Fibroblast of lung (primary cell): ENCODE data around the gene TMEM109. TPM values are rescaled to one million over a fixed set of nuclear protein-coding genes. Genes with fewer than 3 reads are reported as not detected.

Experiments used
- DNase-seq, 2 donors: peaks; one replicate each; pipeline versions ENCODE4 v3.0.0 to v3.0.0-alpha.2; 2010; ENCODE audit warnings: low read depth in 2 of 2
- H2AFZ ChIP-seq: 2 replicates; pipeline ENCODE4 v1.5.1; 2012; ENCODE audit warnings: low read length, control low read depth, inconsistent platforms
- H3K27ac ChIP-seq: 2 replicates; pipeline ENCODE4 v1.5.1; 2011; ENCODE audit warnings: low read length, control low read depth; ENCODE audit not compliant: insufficient read depth
- H3K27me3 ChIP-seq: 2 replicates; pipeline ENCODE4 v1.5.1; 2011; ENCODE audit warnings: mild to moderate bottlenecking, low read length; ENCODE audit not compliant: control insufficient read depth, insufficient read depth
- H3K36me3 ChIP-seq: 2 replicates; pipeline ENCODE4 v1.5.1; 2011; ENCODE audit warnings: low read length; ENCODE audit not compliant: control insufficient read depth, insufficient read depth
- H3K4me1 ChIP-seq: 2 replicates; pipeline ENCODE4 v1.5.1; 2011; ENCODE audit warnings: low read length; ENCODE audit not compliant: control insufficient read depth, insufficient read depth; ENCODE audit errors: extremely low read depth
- H3K4me2 ChIP-seq: 2 replicates; pipeline ENCODE4 v1.5.1; 2011; ENCODE audit warnings: low read length, control low read depth; ENCODE audit not compliant: insufficient read depth; ENCODE audit errors: extremely low read depth
- H3K4me3 ChIP-seq, 4 experiments: fragments of 200-600 bp in 1 of 4; sonication (generic) in 1 of 4; replicated peaks in 1 of 4; 2 replicates each; pipeline ENCODE4 v1.5.1; 2011 to 2016; ENCODE audit warnings: low read length in 4 of 4, low read depth in 3 of 4, mild to moderate bottlenecking in 3 of 4, control low read depth in 2 of 4, inconsistent platforms in 1 of 4, mixed read lengths in 1 of 4; ENCODE audit not compliant: insufficient read depth in 1 of 4; ENCODE audit errors: control extremely low read depth in 1 of 4
- H3K79me2 ChIP-seq: 2 replicates; pipeline ENCODE4 v1.5.1; 2012; ENCODE audit warnings: mild to moderate bottlenecking, low read length, inconsistent platforms; ENCODE audit not compliant: control insufficient read depth, insufficient read depth
- H3K9ac ChIP-seq: 2 replicates; pipeline ENCODE4 v1.5.1; 2011; ENCODE audit warnings: mild to moderate bottlenecking, low read length, control low read depth; ENCODE audit not compliant: insufficient read depth
- H3K9me3 ChIP-seq: 2 replicates; pipeline ENCODE4 v1.5.1; 2012; ENCODE audit warnings: low read depth, low read length; ENCODE audit not compliant: control insufficient read depth, insufficient read depth
- H4K20me1 ChIP-seq: 2 replicates; pipeline ENCODE4 v1.5.1; 2011; ENCODE audit warnings: low read length; ENCODE audit not compliant: control insufficient read depth, insufficient read depth; ENCODE audit errors: extremely low read depth
- CTCF ChIP-seq, 2 donors: IDR thresholded peaks in 1 of 2; conservative IDR thresholded peaks in 1 of 2; 1 replicate in 1 of 2; 2 replicates in 1 of 2; pipeline ENCODE4 v1.5.1; 2011 to 2012; ENCODE audit warnings: low read length in 2 of 2, control low read depth in 1 of 2, inconsistent platforms in 1 of 2, low read depth in 1 of 2, mild to moderate bottlenecking in 1 of 2
- EZH2 ChIP-seq: IDR thresholded peaks from 2 replicates; pipeline ENCODE4 v1.5.1; 2012; ENCODE audit warnings: low read length, control low read depth, mild to moderate bottlenecking; ENCODE audit errors: missing control alignments
- polyA plus RNA-seq, 2 donors: library from polyadenylated mRNA; depleted of rRNA in 1 of 2; stranded (reverse) in 1 of 2; unstranded in 1 of 2; fragments of >200 nt; gene quantifications; 2 replicates each; pipeline ENCODE4 v1.2.1, GENCODE V29; 2011 to 2012; ENCODE audit warnings: missing spikeins in 1 of 2
- total RNA-seq: library from RNA; depleted of rRNA; stranded (reverse); fragments of >200 nt; gene quantifications from 2 replicates; pipeline ENCODE4 v1.2.1, GENCODE V29; 2014

Gene TMEM109
- total and polyA plus RNA-seq, 2 donors (not counting 1 experiment from before 2014, with no cell fraction given), result 21.5 to 34.9 TPM

- Histone ChIP-seq H2AFZ (no peak overlapping the region), H3K27me3 (no peaks in the 10 kb centered on the region), H3K27ac (no peak overlapping the region), H3K36me3 (no peaks in the 10 kb centered on the region), H3K4me1 (no peaks in the 10 kb centered on the region), H3K4me2 (no peak overlapping the region), H3K4me3 (no peak overlapping the region), H4K20me1 (no peaks in the 10 kb centered on the region), H3K9me3 (no peaks in the 10 kb centered on the region), H3K9ac (no peak overlapping the region), H3K79me2 (no peaks in the 10 kb centered on the region)
- TF ChIP-seq CTCF (conservative IDR thresholded peaks at IDR 0.05 in 1 of 2, IDR thresholded peaks at IDR 0.05 in 1 of 2; ENCODE audit: low read depth in 1 of 2, low read length in 2 of 2) (no peak), EZH2 (no peak)
- no peak for DNase-seq
Measured at GRCh38 chr11:60879104-60879503, 34.9 kb upstream of the TMEM109 start.

- DNase-seq, result no peak
- H3K27ac ChIP-seq, result no peak overlapping the region
- H2AFZ ChIP-seq, result no peak overlapping the region
- no peak overlapping the region for H3K4me2 ChIP-seq
- no peaks in the 10 kb centered on the region for H3K79me2 ChIP-seq
- no peak overlapping the region for H3K9ac ChIP-seq
- no peaks in the 10 kb centered on the region for H4K20me1 ChIP-seq
- H3K9me3 ChIP-seq, result no peaks in the 10 kb centered on the region
- H3K4me1 ChIP-seq, result no peaks in the 10 kb centered on the region
- no peak overlapping the region for H3K4me3 ChIP-seq
- H3K36me3 ChIP-seq, result no peaks in the 10 kb centered on the region
- TF ChIP-seq CTCF (conservative IDR thresholded peaks at IDR 0.05 in 1 of 2, IDR thresholded peaks at IDR 0.05 in 1 of 2; ENCODE audit: low read depth in 1 of 2, low read length in 2 of 2) (no peak), EZH2 (no peak)
- H3K27me3 ChIP-seq, result no peaks in the 10 kb centered on the region
Measured at GRCh38 chr11:60879971-60880588, 33.9 kb upstream of the TMEM109 start.

GRCh38 chr11:60880643-60881282 lies 33.2 kb upstream of the TMEM109 start:
- TF ChIP-seq EZH2 (no peak), CTCF (conservative IDR thresholded peaks at IDR 0.05 in 1 of 2, IDR thresholded peaks at IDR 0.05 in 1 of 2; ENCODE audit: low read depth in 1 of 2, low read length in 2 of 2) (no peak)
- no peaks in the 10 kb centered on the region for H3K36me3 ChIP-seq
- DNase-seq, result no peak
- no peaks in the 10 kb centered on the region for H3K4me1 ChIP-seq
- no peak overlapping the region for H3K27ac ChIP-seq
- H3K79me2 ChIP-seq, result no peaks in the 10 kb centered on the region
- H3K4me2 ChIP-seq, result no peak overlapping the region
- H3K9ac ChIP-seq, result no peak overlapping the region
- no peak overlapping the region for H3K4me3 ChIP-seq
- H4K20me1 ChIP-seq, result no peaks in the 10 kb centered on the region
- H2AFZ ChIP-seq, result no peak overlapping the region
- no peaks in the 10 kb centered on the region for H3K9me3 ChIP-seq
- no peaks in the 10 kb centered on the region for H3K27me3 ChIP-seq
